HepG2 (cell line): Measurements from ENCODE around the gene BIRC3. TPM values are rescaled to one million over a fixed set of nuclear protein-coding genes. Genes with fewer than 3 reads are reported as not detected.

ENCODE experiments used
- ATF6 ChIP-seq: sonication (generic); formaldehyde crosslinking; conservative IDR thresholded peaks from 2 replicates; pipeline ENCODE4 v1.4.0; 2020; ENCODE audit warnings: missing genetic modification reagents
- ATF7 ChIP-seq, 2 experiments: fragments of 450-650 bp in 1 of 2; sonication (generic) in 1 of 2; formaldehyde crosslinking in 1 of 2; IDR thresholded peaks; 2 replicates each; pipeline versions ENCODE4 v1.4.0 to v1.6.1; 2016 to 2020; ENCODE audit warnings: antibody characterized with exemption in 1 of 2, mild to moderate bottlenecking in 1 of 2, missing genetic modification reagents in 1 of 2
- CCDC6 ChIP-seq: sonication (generic); formaldehyde crosslinking; IDR thresholded peaks from 2 replicates; pipeline ENCODE4 v1.8.1; 2022; ENCODE audit warnings: mild to moderate bottlenecking, missing genetic modification reagents, moderate library complexity
- CREB1 ChIP-seq, 2 experiments: fragments of 450-650 bp in 1 of 2; IDR thresholded peaks; 2 replicates each; pipeline ENCODE4 v1.6.1; 2016 to 2017; ENCODE audit warnings: control low read depth in 1 of 2, mild to moderate bottlenecking in 1 of 2, missing compliant biosample characterization in 1 of 2, missing genetic modification characterization in 1 of 2
- EHMT2 ChIP-seq: fragments of 200-600 bp; sonication (generic); IDR thresholded peaks from 2 replicates; pipeline ENCODE4 v1.7.0; 2017; ENCODE audit warnings: antibody characterized with exemption, low read depth, low read length, borderline replicate concordance
- FOXK2 ChIP-seq: fragments of 450-650 bp; IDR thresholded peaks from 2 replicates; pipeline ENCODE4 v1.6.1; 2016
- HDAC1 ChIP-seq: sonication (generic); formaldehyde crosslinking; IDR thresholded peaks from 2 replicates; pipeline ENCODE4 v1.5.1; 2020; ENCODE audit warnings: mild to moderate bottlenecking, missing genetic modification reagents
- IRF1 ChIP-seq: sonication (generic); formaldehyde crosslinking; IDR thresholded peaks from 2 replicates; pipeline ENCODE4 v1.4.0; 2020; ENCODE audit warnings: low read depth, mild to moderate bottlenecking, missing genetic modification reagents
- IRF9 ChIP-seq: sonication (generic); formaldehyde crosslinking; IDR thresholded peaks from 2 replicates; pipeline ENCODE4 v1.8.0; 2022; ENCODE audit warnings: missing genetic modification reagents, mild to moderate bottlenecking, borderline replicate concordance
- MAFG ChIP-seq: sonication (generic); formaldehyde crosslinking; IDR thresholded peaks from 2 replicates; pipeline ENCODE4 v1.5.1; 2020; ENCODE audit warnings: mild to moderate bottlenecking, missing genetic modification reagents
- TGIF2 ChIP-seq: IDR thresholded peaks from 2 replicates; pipeline ENCODE4 v1.6.1; 2016; ENCODE audit warnings: control low read depth, missing compliant biosample characterization
- ZBTB37 ChIP-seq: sonication (generic); formaldehyde crosslinking; IDR thresholded peaks from 2 replicates; pipeline ENCODE4 v1.4.0; 2020; ENCODE audit warnings: mild to moderate bottlenecking, missing genetic modification reagents
- ZNF12 ChIP-seq: sonication (generic); formaldehyde crosslinking; IDR thresholded peaks from 2 replicates; pipeline ENCODE4 v1.5.0; 2020; ENCODE audit warnings: missing genetic modification reagents
- ZNF350 ChIP-seq: sonication (generic); formaldehyde crosslinking; IDR thresholded peaks from 2 replicates; pipeline ENCODE4 v1.4.0; 2020; ENCODE audit warnings: mild to moderate bottlenecking, low read depth, missing genetic modification reagents, borderline replicate concordance
- ZNF788 ChIP-seq: sonication (generic); formaldehyde crosslinking; IDR thresholded peaks from 2 replicates; pipeline ENCODE4 v1.5.0; 2020; ENCODE audit warnings: mild to moderate bottlenecking, missing genetic modification reagents, borderline replicate concordance
- ZNF891 ChIP-seq: sonication (generic); formaldehyde crosslinking; IDR thresholded peaks from 2 replicates; pipeline ENCODE4 v1.5.0; 2020; ENCODE audit warnings: mild to moderate bottlenecking, missing genetic modification reagents
- polyA plus RNA-seq, 8 experiments: library from polyadenylated mRNA; depleted of rRNA in 3 of 8; stranded (reverse) in 7 of 8; unstranded in 1 of 8; fragments of >200 nt; fragmentation: Illumina TruSeq in 4 of 8; extraction: Trizol in 4 of 8; gene quantifications; 2 replicates each; pipeline versions ENCODE4 v1.2.1 to v1.2.3, GENCODE V29; 2011 to 2016; ENCODE audit warnings: low read depth in 4 of 8, missing spikeins in 1 of 8, mixed read lengths in 1 of 8; ENCODE audit not compliant: insufficient read depth in 1 of 8
- total RNA-seq, 5 experiments: library from RNA; depleted of rRNA; stranded (reverse); fragments of >200 nt; fragmentation: Illumina TruSeq; extraction: Trizol; gene quantifications; 2 replicates each; pipeline ENCODE4 v1.2.3, GENCODE V29; 2016; ENCODE audit warnings: low read depth in 1 of 5
- TF ChIP-seq, protein P1 (sequence below): sonication (generic); formaldehyde crosslinking; IDR thresholded peaks from 2 replicates; pipeline ENCODE4 v1.5.1; 2020; ENCODE audit warnings: mild to moderate bottlenecking, missing genetic modification reagents
- TF ChIP-seq, protein P2 (sequence below): IDR thresholded peaks from 2 replicates; pipeline ENCODE4 v1.6.1; 2016

Gene BIRC3
- total and polyA plus RNA-seq, 2 of the 13 experiments (the other 11 are each of a cell fraction or from before 2014, with no cell fraction given) = 0.41 to 4.2 TPM

DNA sequence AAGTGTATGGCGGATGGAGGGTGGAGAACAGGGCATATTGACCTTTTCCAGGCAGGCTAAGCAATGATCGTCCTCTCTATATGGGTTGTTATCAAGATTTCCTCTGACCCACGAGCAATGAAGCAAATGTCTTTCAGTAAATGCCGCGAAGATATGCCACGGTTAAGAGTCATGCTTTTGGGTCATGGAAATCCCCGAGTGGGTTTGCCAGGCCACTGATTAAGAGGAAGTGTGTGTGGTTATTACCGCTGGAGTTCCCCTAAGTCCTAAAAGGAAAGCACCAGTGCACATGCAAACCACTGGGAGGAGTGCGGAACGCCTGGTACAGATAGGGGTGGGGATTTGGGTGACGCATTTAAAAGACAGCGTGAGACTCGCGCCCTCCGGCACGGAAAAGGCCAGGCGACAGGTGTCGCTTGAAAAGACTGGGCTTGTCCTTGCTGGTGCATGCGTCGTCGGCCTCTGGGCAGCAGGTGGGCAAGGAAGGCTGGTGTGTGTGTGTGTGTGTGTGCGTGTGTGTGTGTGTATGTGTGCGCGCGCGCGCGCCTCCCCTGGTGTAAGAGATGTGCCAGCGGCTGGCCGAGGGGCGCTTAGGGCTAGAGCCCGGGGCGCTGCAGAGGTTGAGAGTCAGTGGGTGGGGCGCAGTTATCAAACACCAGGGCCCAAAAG is at the start of gene BIRC3 (continued):
- TF ChIP-seq, protein P1, sequence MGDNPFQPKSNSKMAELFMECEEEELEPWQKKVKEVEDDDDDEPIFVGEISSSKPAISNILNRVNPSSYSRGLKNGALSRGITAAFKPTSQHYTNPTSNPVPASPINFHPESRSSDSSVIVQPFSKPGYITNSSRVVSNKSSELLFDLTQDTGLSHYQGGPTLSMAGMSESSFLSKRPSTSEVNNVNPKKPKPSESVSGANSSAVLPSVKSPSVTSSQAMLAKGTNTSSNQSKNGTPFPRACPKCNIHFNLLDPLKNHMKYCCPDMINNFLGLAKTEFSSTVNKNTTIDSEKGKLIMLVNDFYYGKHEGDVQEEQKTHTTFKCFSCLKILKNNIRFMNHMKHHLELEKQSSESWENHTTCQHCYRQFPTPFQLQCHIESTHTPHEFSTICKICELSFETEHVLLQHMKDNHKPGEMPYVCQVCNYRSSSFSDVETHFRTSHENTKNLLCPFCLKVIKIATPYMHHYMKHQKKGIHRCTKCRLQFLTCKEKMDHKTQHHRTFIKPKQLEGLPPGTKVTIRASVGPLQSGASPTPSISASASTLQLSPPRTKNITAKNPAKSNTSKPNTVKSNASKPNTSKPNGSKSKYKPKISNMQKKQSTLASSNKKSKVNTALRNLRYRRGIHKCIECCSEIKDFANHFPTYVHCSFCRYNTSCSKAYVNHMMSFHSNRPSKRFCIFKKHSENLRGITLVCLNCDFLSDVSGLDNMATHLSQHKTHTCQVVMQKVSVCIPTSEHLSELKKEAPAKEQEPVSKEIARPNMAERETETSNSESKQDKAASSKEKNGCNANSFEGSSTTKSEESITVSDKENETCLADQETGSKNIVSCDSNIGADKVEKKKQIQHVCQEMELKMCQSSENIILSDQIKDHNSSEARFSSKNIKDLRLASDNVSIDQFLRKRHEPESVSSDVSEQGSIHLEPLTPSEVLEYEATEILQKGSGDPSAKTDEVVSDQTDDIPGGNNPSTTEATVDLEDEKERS (CRISPR knock-in tag) = no peak
- TF ChIP-seq, protein P2, sequence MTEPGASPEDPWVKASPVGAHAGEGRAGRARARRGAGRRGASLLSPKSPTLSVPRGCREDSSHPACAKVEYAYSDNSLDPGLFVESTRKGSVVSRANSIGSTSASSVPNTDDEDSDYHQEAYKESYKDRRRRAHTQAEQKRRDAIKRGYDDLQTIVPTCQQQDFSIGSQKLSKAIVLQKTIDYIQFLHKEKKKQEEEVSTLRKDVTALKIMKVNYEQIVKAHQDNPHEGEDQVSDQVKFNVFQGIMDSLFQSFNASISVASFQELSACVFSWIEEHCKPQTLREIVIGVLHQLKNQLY (CRISPR knock-in tag) = no peak
- no peak; the same call in 1 of the 2 replicates for TF ChIP-seq EHMT2
- peak; percentile 55; the same call in 1 of the 2 replicates for TF ChIP-seq ZNF350 (CRISPR knock-in tag)
- peak; percentile 65 for TF ChIP-seq HDAC1 (CRISPR knock-in tag)
- TF ChIP-seq TGIF2 (CRISPR knock-in tag) = peak; percentile 51; the same call in 1 of the 2 replicates
- peak; percentile 77; the same call in 1 of the 2 replicates for TF ChIP-seq ZNF891 (CRISPR knock-in tag)
- TF ChIP-seq FOXK2 = no peak
- no peak for TF ChIP-seq ATF7 (IDR thresholded peaks at IDR 0.05)
- TF ChIP-seq ATF7 (CRISPR knock-in tag; IDR thresholded peaks at IDR 0.05) = peak; percentile 68; the same call in 1 of the 2 replicates
- no peak for TF ChIP-seq ATF6
- TF ChIP-seq CREB1 (IDR thresholded peaks at IDR 0.05) = peak; percentile 53
- peak; percentile 77 for TF ChIP-seq CREB1 (CRISPR knock-in tag; IDR thresholded peaks at IDR 0.05)
- TF ChIP-seq IRF9 (CRISPR knock-in tag) = 0 out of 2 replicates have a peak, but pooled peaks have one; percentile 63
- TF ChIP-seq ZNF12 (CRISPR knock-in tag) = no peak
- no peak for TF ChIP-seq IRF1 (CRISPR knock-in tag)
- TF ChIP-seq CCDC6 (CRISPR knock-in tag) = no peak; the same call in 1 of the 2 replicates
- no peak for TF ChIP-seq MAFG (CRISPR knock-in tag)
- peak; percentile 35; the same call in 1 of the 2 replicates for TF ChIP-seq ZBTB37
- TF ChIP-seq ZNF788 (CRISPR knock-in tag) = peak; percentile 63; the same call in 1 of the 2 replicates
